Neural progenitor cell (in vitro differentiated cells): ENCODE results near the gene WFS1. TPM values are rescaled to one million over a fixed set of nuclear protein-coding genes. Genes with fewer than 3 reads are reported as not detected.

Source experiments
- DNase-seq: peaks from one replicate; pipeline ENCODE4 v3.0.0-alpha.2; 2016; ENCODE audit warnings: low spot score
- H2AFZ ChIP-seq: fragments of 200-600 bp; sonication (generic); replicated peaks from 2 replicates; pipeline ENCODE4 v1.6.1; 2016; ENCODE audit warnings: antibody characterized with exemption
- H3F3A ChIP-seq: fragments of 200-600 bp; sonication (generic); 2 replicates; pipeline ENCODE4 v1.6.1; 2016; ENCODE audit warnings: antibody characterized with exemption, low read depth
- H3K27ac ChIP-seq: fragments of 200-600 bp; sonication (generic); 2 replicates; pipeline ENCODE4 v1.5.1; 2016; ENCODE audit warnings: mild to moderate bottlenecking
- H3K27me3 ChIP-seq: fragments of 200-600 bp; sonication (generic); 2 replicates; pipeline ENCODE4 v1.6.1; 2016; ENCODE audit warnings: mild to moderate bottlenecking, moderate library complexity
- H3K36me3 ChIP-seq: fragments of 200-600 bp; sonication (generic); 2 replicates; pipeline ENCODE4 v1.5.1; 2016
- H3K4me1 ChIP-seq: fragments of 200-600 bp; sonication (generic); 2 replicates; pipeline ENCODE4 v1.6.1; 2016; ENCODE audit warnings: mixed run types
- H3K4me2 ChIP-seq: fragments of 200-600 bp; sonication (generic); 2 replicates; pipeline ENCODE4 v1.6.1; 2016
- H3K4me3 ChIP-seq: fragments of 200-600 bp; sonication (generic); 2 replicates; pipeline ENCODE4 v1.5.1; 2016
- H3K79me2 ChIP-seq: fragments of 200-600 bp; sonication (generic); 2 replicates; pipeline ENCODE4 v1.6.1; 2016; ENCODE audit warnings: low read depth
- H3K9ac ChIP-seq: fragments of 200-600 bp; sonication (generic); 2 replicates; pipeline ENCODE4 v1.6.1; 2016
- H3K9me3 ChIP-seq: fragments of 200-600 bp; sonication (generic); 2 replicates; pipeline ENCODE4 v1.5.1; 2016; ENCODE audit warnings: low read depth
- H4K20me1 ChIP-seq: fragments of 200-600 bp; sonication (generic); 2 replicates; pipeline ENCODE4 v1.6.1; 2016; ENCODE audit warnings: low read depth
- H3K27ac Mint-ChIP-seq: 3 replicates; pipeline ENCODE4 v1.8.0; 2021; ENCODE audit warnings: mixed read lengths
- H3K27me3 Mint-ChIP-seq: 2 replicates; pipeline ENCODE4 v1.8.0; 2022; ENCODE audit warnings: low read depth, mild to moderate bottlenecking, inconsistent platforms, moderate library complexity, mixed read lengths; ENCODE audit not compliant: insufficient read depth
- H3K36me3 Mint-ChIP-seq: 3 replicates; pipeline ENCODE4 v1.8.0; 2021; ENCODE audit warnings: mixed read lengths
- H3K4me1 Mint-ChIP-seq: 3 replicates; pipeline ENCODE4 v1.8.0; 2021; ENCODE audit warnings: mixed read lengths
- H3K4me3 Mint-ChIP-seq: 3 replicates; pipeline ENCODE4 v1.8.0; 2021; ENCODE audit warnings: mild to moderate bottlenecking, moderate library complexity, mixed read lengths
- H3K9me3 Mint-ChIP-seq: 3 replicates; pipeline ENCODE4 v1.8.0; 2020; ENCODE audit warnings: mixed read lengths
- CTCF ChIP-seq: fragments of 200-600 bp; sonication (generic); IDR thresholded peaks from 2 replicates; pipeline ENCODE4 v1.5.1; 2017; ENCODE audit warnings: antibody characterized with exemption, mild to moderate bottlenecking
- EZH2 ChIP-seq: fragments of 200-600 bp; sonication (generic); IDR thresholded peaks from 2 replicates; pipeline ENCODE4 v1.6.1; 2017; ENCODE audit warnings: antibody characterized with exemption, mild to moderate bottlenecking, moderate library complexity
- EZH2phosphoT487 ChIP-seq: fragments of 200-600 bp; sonication (generic); IDR thresholded peaks from 2 replicates; pipeline ENCODE4 v1.6.1; 2017; ENCODE audit warnings: antibody characterized with exemption
- total RNA-seq: library from RNA; depleted of rRNA; stranded (reverse); fragments of >200 nt; gene quantifications from 2 replicates; pipeline ENCODE4 v1.2.3, GENCODE V29; 2015; ENCODE audit warnings: low replicate concordance

Gene WFS1
- total RNA-seq, 1 donor from 2014 or later = 8.8 TPM

- H3K4me2 ChIP-seq = peak overlapping the region; percentile 27
- H3K79me2 ChIP-seq = no peaks in the 10 kb centered on the region
- H3K4me3 Mint-ChIP-seq = no peak overlapping the region
- H3K4me1 Mint-ChIP-seq = peaks cover 29% of the 10 kb centered on the region
- no peaks in the 10 kb centered on the region for H3K36me3 ChIP-seq
- H3K27ac ChIP-seq = no peak overlapping the region
- peaks cover 6% of the 10 kb centered on the region for H3K27me3 ChIP-seq
- no peaks in the 10 kb centered on the region for H3F3A ChIP-seq
- H2AFZ ChIP-seq = no peak overlapping the region
- no peak for DNase-seq
- no peaks in the 10 kb centered on the region for H3K9me3 ChIP-seq
- no peak overlapping the region for H3K9ac ChIP-seq
- H3K9me3 Mint-ChIP-seq = peaks cover 2% of the 10 kb centered on the region
- no peaks in the 10 kb centered on the region for H3K36me3 Mint-ChIP-seq
- H3K27me3 Mint-ChIP-seq = peaks cover 23% of the 10 kb centered on the region
- peaks cover 7% of the 10 kb centered on the region for H4K20me1 ChIP-seq
- H3K4me1 ChIP-seq = peaks cover 17% of the 10 kb centered on the region
- H3K4me3 ChIP-seq = no peak overlapping the region
- H3K27ac Mint-ChIP-seq = no peak overlapping the region
- TF ChIP-seq EZH2phosphoT487 (no peak), CTCF (no peak), EZH2 (no peak)
These were observed 68.7 kb downstream of the WFS1 start for GRCh38 chr4:6338175-6338950.

- no peak overlapping the region for H3K4me3 ChIP-seq
- Mint-ChIP-seq H3K27ac (peak overlapping the region; percentile 63), H3K4me3 (no peak overlapping the region), H3K27me3 (peaks cover 19% of the 10 kb centered on the region), H3K36me3 (no peaks in the 10 kb centered on the region), H3K9me3 (peaks cover 2% of the 10 kb centered on the region), H3K4me1 (peaks cover 29% of the 10 kb centered on the region)
- no peak overlapping the region for H3K27ac ChIP-seq
- H3F3A ChIP-seq = no peaks in the 10 kb centered on the region
- peaks cover 7% of the 10 kb centered on the region for H4K20me1 ChIP-seq
- no peaks in the 10 kb centered on the region for H3K36me3 ChIP-seq
- H2AFZ ChIP-seq = no peak overlapping the region
- H3K4me1 ChIP-seq = peaks cover 19% of the 10 kb centered on the region
- no peaks in the 10 kb centered on the region for H3K79me2 ChIP-seq
- peaks cover 6% of the 10 kb centered on the region for H3K27me3 ChIP-seq
- no peak overlapping the region for H3K4me2 ChIP-seq
- DNase-seq = no peak
- TF ChIP-seq CTCF (no peak), EZH2phosphoT487 (no peak), EZH2 (no peak)
- no peak overlapping the region for H3K9ac ChIP-seq
- no peaks in the 10 kb centered on the region for H3K9me3 ChIP-seq
These were observed 69.5 kb downstream of the WFS1 start for GRCh38 chr4:6338951-6339817.

- peaks cover 6% of the 10 kb centered on the region for H3K27me3 ChIP-seq
- Mint-ChIP-seq H3K4me1 (peaks cover 29% of the 10 kb centered on the region), H3K4me3 (no peak overlapping the region), H3K36me3 (no peaks in the 10 kb centered on the region), H3K27ac (peak overlapping the region; percentile 42), H3K27me3 (peaks cover 23% of the 10 kb centered on the region), H3K9me3 (peaks cover 4% of the 10 kb centered on the region)
- H2AFZ ChIP-seq = no peak overlapping the region
- H3K79me2 ChIP-seq = no peaks in the 10 kb centered on the region
- no peaks in the 10 kb centered on the region for H3K9me3 ChIP-seq
- H3K4me2 ChIP-seq = no peak overlapping the region
- H3K27ac ChIP-seq = no peak overlapping the region
- peaks cover 7% of the 10 kb centered on the region for H4K20me1 ChIP-seq
- H3K4me3 ChIP-seq = no peak overlapping the region
- no peak overlapping the region for H3K9ac ChIP-seq
- DNase-seq = no peak
- no peaks in the 10 kb centered on the region for H3K36me3 ChIP-seq
- TF ChIP-seq EZH2 (no peak), CTCF (no peak), EZH2phosphoT487 (no peak)
- H3F3A ChIP-seq = no peaks in the 10 kb centered on the region
- H3K4me1 ChIP-seq = peaks cover 19% of the 10 kb centered on the region
These were observed 70.3 kb downstream of the WFS1 start for GRCh38 chr4:6339818-6340445.
